ENCODE measurements around the gene RNF2. TPM values are rescaled to one million over a fixed set of nuclear protein-coding genes. Genes with fewer than 3 reads are reported as not detected.
"Not testable (repeated sequence)": the region's sequence is repeated elsewhere in the genome, so short reads cannot be mapped to it uniquely, and the experiment has no call there.

The RNF2 gene
- total RNA-seq, 1 donor from 2014 or later = 44.5 TPM

GRCh38 chr1:185058876-185059275 is 13.5 kb downstream of the RNF2 start:
- peaks cover 6% of the 10 kb centered on the region for H3K36me3 Mint-ChIP-seq (ENCODE audit: low read depth, unreplicated experiment)
- peaks cover 41% of the 10 kb centered on the region for H3K4me1 Mint-ChIP-seq (ENCODE audit: unreplicated experiment)
- DNase-seq (ENCODE audit: low spot score) = no peak
- H3K4me3 Mint-ChIP-seq (ENCODE audit: unreplicated experiment) = no peak overlapping the region
- no peak for TF ChIP-seq CTCF (IDR thresholded peaks at IDR 0.05; ENCODE audit: unreplicated experiment)
- H3K27ac Mint-ChIP-seq (ENCODE audit: unreplicated experiment) = no peak overlapping the region
- H3K27me3 Mint-ChIP-seq (ENCODE audit: unreplicated experiment) = peaks cover 7% of the 10 kb centered on the region
- no peaks in the 10 kb centered on the region for H3K9me3 Mint-ChIP-seq (ENCODE audit: unreplicated experiment)

DNA sequence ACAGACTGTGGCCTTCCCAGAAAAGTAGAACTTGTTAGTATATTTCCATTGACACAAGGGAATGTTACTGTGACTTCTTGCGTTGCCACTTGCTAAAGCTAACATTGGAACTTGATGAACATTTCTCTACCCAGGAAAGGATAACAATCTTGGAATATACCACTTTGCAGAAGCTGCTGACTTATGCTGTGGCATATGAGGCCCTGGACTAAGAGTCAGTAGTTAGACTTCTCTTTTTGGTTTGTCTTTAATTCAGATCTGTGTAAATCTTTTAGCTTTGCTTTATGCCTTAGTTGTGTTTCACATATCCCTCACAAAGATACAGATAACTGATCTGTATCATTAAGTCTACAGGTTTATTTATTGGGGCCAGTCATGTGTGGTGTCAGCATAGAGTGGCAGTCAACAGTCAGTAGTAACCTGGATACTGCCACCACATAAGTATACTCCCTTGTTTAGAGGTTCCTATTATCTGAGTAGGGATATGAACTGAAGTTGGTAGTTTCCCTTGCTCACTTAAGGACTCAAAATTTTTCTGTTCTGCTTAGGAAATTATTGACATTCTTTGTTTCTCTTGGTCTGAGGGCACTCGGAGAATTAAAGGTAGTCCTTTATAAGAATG is 14.7 kb downstream of the RNF2 start:
- Mint-ChIP-seq H3K27me3 (ENCODE audit: unreplicated experiment) (peaks cover 7% of the 10 kb centered on the region), H3K4me3 (ENCODE audit: unreplicated experiment) (no peak overlapping the region), H3K4me1 (ENCODE audit: unreplicated experiment) (peaks cover 45% of the 10 kb centered on the region), H3K27ac (ENCODE audit: unreplicated experiment) (no peak overlapping the region), H3K9me3 (ENCODE audit: unreplicated experiment) (no peaks in the 10 kb centered on the region), H3K36me3 (ENCODE audit: low read depth, unreplicated experiment) (peaks cover 6% of the 10 kb centered on the region)
- no peak for TF ChIP-seq CTCF (IDR thresholded peaks at IDR 0.05; ENCODE audit: unreplicated experiment)
- no peak for DNase-seq (ENCODE audit: low spot score)

- Mint-ChIP-seq H3K9me3 (ENCODE audit: unreplicated experiment) (no peaks in the 10 kb centered on the region), H3K27ac (ENCODE audit: unreplicated experiment) (no peak overlapping the region), H3K36me3 (ENCODE audit: low read depth, unreplicated experiment) (peaks cover 17% of the 10 kb centered on the region), H3K4me3 (ENCODE audit: unreplicated experiment) (no peak overlapping the region), H3K27me3 (ENCODE audit: unreplicated experiment) (peaks cover 7% of the 10 kb centered on the region), H3K4me1 (ENCODE audit: unreplicated experiment) (peaks cover 57% of the 10 kb centered on the region)
- no peak for DNase-seq (ENCODE audit: low spot score)
- no peak for TF ChIP-seq CTCF (IDR thresholded peaks at IDR 0.05; ENCODE audit: unreplicated experiment)
These were observed 17.5 kb downstream of the RNF2 start for GRCh38 chr1:185062710-185063370.

DNA sequence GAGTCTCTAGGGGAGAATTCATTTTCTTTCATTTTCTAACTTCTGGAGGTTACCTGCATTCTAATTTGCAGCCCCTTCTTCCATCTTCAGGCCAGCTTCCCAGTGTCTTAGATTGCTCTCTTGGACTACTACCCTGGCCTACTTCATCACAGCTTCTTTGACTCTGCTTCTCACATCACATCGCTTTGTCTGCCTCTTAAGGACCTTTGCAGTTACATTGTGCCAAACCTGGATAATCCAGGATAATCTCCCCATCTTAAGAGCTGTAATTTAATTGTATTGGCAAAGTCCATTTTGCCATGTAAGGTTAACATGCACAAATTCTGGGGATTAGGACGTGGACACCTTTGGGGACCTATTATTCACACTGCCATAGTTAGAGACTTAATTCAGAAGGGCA is 18.4 kb downstream of the RNF2 start:
- TF ChIP-seq CTCF (IDR thresholded peaks at IDR 0.05; ENCODE audit: unreplicated experiment) = no peak
- H3K4me1 Mint-ChIP-seq (ENCODE audit: unreplicated experiment) = peaks cover 52% of the 10 kb centered on the region
- no peak for DNase-seq (ENCODE audit: low spot score)
- H3K27me3 Mint-ChIP-seq (ENCODE audit: unreplicated experiment) = peaks cover 7% of the 10 kb centered on the region
- peaks cover 17% of the 10 kb centered on the region for H3K36me3 Mint-ChIP-seq (ENCODE audit: low read depth, unreplicated experiment)
- H3K4me3 Mint-ChIP-seq (ENCODE audit: unreplicated experiment) = no peak overlapping the region
- no peak overlapping the region for H3K27ac Mint-ChIP-seq (ENCODE audit: unreplicated experiment)
- H3K9me3 Mint-ChIP-seq (ENCODE audit: unreplicated experiment) = no peaks in the 10 kb centered on the region

GRCh38 chr1:185065006-185065405 is 19.6 kb downstream of the RNF2 start:
- H3K27ac Mint-ChIP-seq (ENCODE audit: unreplicated experiment); H3K9me3 Mint-ChIP-seq (ENCODE audit: unreplicated experiment); H3K27me3 Mint-ChIP-seq (ENCODE audit: unreplicated experiment); H3K4me3 Mint-ChIP-seq (ENCODE audit: unreplicated experiment); DNase-seq (ENCODE audit: low spot score): not testable (repeated sequence)
- H3K36me3 Mint-ChIP-seq (ENCODE audit: low read depth, unreplicated experiment) = peaks cover 16% of the 10 kb centered on the region
- H3K4me1 Mint-ChIP-seq (ENCODE audit: unreplicated experiment) = peaks cover 39% of the 10 kb centered on the region

Measured in endothelial cell (in vitro differentiated cells).